Measurements from ENCODE around the gene TSBP1. TPM values are rescaled to one million over a fixed set of nuclear protein-coding genes. Genes with fewer than 3 reads are reported as not detected.
A peak's percentile ranks its signal among the peaks of the same experiment; 100 is the strongest.

TSBP1 gene, protein sequence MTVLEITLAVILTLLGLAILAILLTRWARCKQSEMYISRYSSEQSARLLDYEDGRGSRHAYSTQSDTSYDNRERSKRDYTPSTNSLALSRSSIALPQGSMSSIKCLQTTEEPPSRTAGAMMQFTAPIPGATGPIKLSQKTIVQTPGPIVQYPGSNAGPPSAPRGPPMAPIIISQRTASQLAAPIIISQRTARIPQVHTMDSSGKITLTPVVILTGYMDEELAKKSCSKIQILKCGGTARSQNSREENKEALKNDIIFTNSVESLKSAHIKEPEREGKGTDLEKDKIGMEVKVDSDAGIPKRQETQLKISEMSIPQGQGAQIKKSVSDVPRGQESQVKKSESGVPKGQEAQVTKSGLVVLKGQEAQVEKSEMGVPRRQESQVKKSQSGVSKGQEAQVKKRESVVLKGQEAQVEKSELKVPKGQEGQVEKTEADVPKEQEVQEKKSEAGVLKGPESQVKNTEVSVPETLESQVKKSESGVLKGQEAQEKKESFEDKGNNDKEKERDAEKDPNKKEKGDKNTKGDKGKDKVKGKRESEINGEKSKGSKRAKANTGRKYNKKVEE
- total RNA-seq (2022) (not detected in 2 replicates), Bru-seq, nascent RNA (not detected), BruChase-seq, experiment 1, labeled RNA remaining after a 6-hour chase (not detected), BruChase-seq, experiment 2, labeled RNA remaining after a 2-hour chase (not detected)
- long read RNA-seq: 0 reads

DNA sequence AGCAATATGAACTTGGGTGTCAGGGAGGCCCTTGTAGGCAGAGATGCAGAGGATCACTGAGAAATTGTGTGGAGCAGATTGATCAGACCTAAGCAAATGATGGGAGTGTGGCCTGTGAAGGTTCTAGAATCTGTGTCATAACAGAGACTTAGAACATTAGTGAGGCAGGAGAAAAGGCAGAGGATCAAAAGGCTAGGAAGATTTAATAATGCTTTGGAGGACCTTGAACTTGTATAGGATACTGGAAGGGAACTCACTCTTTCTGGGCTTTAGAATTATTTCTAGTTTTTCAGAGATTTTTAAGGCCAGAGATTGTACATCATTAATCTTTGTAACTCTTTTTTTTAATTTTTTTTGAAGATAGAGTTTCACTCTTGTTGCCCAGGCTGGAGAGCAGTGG lies at the start of gene TSBP1:
TSBP1 (minus strand) TSS at position 101 of the 400 bp plus-strand sequence. CDS start 197 bp downstream, outside the sequence.
- Mint-ChIP-seq H3K4me3 (ENCODE audit: unreplicated experiment) (no peak within 1 kb of the TSS), H3K27me3 (ENCODE audit: insufficient read depth, unreplicated experiment) (peaks cover 73% of the 10 kb centered on the region), H3K36me3 (ENCODE audit: insufficient read depth, unreplicated experiment) (no peaks in the 10 kb centered on the region), H3K4me1 (ENCODE audit: insufficient read depth, unreplicated experiment) (peaks cover 6% of the 10 kb centered on the region), H3K9me3 (ENCODE audit: unreplicated experiment) (no peaks in the 10 kb centered on the region), H3K27ac (ENCODE audit: low read depth, unreplicated experiment) (no peak within 1 kb of the TSS)
- no TSS peak for BruUV-seq (replicated peaks)
- POLR2A ChIA-PET: no interaction called here
- TF ChIP-seq, protein P1, sequence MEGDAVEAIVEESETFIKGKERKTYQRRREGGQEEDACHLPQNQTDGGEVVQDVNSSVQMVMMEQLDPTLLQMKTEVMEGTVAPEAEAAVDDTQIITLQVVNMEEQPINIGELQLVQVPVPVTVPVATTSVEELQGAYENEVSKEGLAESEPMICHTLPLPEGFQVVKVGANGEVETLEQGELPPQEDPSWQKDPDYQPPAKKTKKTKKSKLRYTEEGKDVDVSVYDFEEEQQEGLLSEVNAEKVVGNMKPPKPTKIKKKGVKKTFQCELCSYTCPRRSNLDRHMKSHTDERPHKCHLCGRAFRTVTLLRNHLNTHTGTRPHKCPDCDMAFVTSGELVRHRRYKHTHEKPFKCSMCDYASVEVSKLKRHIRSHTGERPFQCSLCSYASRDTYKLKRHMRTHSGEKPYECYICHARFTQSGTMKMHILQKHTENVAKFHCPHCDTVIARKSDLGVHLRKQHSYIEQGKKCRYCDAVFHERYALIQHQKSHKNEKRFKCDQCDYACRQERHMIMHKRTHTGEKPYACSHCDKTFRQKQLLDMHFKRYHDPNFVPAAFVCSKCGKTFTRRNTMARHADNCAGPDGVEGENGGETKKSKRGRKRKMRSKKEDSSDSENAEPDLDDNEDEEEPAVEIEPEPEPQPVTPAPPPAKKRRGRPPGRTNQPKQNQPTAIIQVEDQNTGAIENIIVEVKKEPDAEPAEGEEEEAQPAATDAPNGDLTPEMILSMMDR (IDR thresholded peaks at IDR 0.05; ENCODE audit: unreplicated experiment): no peak
- intact Hi-C loops (cut with micrococcal nuclease): no loop called here
- DNase-seq (ENCODE audit: unreplicated experiment): no peak
- CTCF ChIA-PET: no interaction called here

DNA sequence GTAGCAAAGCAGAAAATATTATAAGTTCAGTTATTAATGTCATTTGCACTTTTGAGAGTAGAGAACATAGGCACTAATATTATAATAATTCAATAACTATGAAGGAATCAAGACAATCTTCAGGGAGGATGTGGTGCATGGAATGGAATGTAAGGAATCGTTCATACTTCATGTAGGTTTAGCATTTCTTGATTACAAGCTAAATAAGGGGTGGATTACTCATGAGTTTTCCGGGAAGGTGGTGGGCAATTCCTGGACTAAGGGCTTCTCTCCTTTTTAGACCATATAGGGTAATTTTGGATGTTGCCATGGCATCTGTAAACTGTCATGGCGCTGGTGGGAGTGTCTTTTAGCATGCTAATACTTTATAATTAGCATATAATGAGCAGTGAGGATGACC lies 44.3 kb upstream of the TSBP1 start:
- TF ChIP-seq, protein P1 (IDR thresholded peaks at IDR 0.05; ENCODE audit: unreplicated experiment): no peak
- Mint-ChIP-seq H3K9me3 (ENCODE audit: unreplicated experiment) (no peaks in the 10 kb centered on the region), H3K27ac (ENCODE audit: low read depth, unreplicated experiment) (no peak overlapping the region), H3K27me3 (ENCODE audit: insufficient read depth, unreplicated experiment) (peaks cover 87% of the 10 kb centered on the region), H3K36me3 (ENCODE audit: insufficient read depth, unreplicated experiment) (no peaks in the 10 kb centered on the region), H3K4me1 (ENCODE audit: insufficient read depth, unreplicated experiment) (no peaks in the 10 kb centered on the region), H3K4me3 (ENCODE audit: unreplicated experiment) (no peak overlapping the region)
- ChIA-PET POLR2A (no interaction called here), CTCF (interaction anchor here (0.9 to 4.2 kb wide), 4 partner anchors 9 to 452 kb away, joined by 4 to 50 read pairs (median 4); no protein-coding TSS in a partner anchor)
- BruUV-seq (replicated peaks): no TSS peak
- intact Hi-C loops (cut with micrococcal nuclease): no loop called here
- DNase-seq (ENCODE audit: unreplicated experiment): no peak

DNA sequence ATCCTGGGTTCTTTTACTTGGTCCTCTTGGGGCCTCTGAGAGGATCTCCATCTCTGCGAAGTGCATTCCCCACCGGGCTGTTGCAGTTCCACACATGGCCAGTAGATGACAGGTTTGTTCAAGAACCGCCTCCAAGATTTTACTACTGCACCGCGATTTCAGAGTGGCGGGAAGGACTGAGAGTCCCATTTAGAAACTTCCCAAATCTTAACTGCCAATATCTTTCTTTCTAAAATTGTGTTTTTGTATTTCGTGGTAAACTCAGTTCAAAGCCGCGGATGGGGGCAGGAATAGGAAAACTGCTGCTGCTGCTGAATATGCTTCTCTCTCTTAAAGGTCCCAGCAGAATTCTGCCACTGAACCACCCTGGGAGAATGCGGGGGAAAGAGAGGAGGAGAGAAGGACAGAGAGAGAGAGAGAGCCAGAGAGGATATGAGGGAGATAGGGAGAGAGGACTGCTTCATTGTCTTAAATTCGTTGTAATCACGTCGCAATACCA lies 43.9 kb upstream of the TSBP1 start:
- peak; percentile 69 for DNase-seq (ENCODE audit: unreplicated experiment)
- intact Hi-C loops (cut with micrococcal nuclease): no loop called here
- CTCF ChIA-PET: interaction anchor here (0.9 to 4.2 kb wide), 8 partner anchors 9 to 453 kb away, joined by 3 to 50 read pairs (median 5); no protein-coding TSS in a partner anchor
- POLR2A ChIA-PET: no interaction called here
- Mint-ChIP-seq H3K4me3 (ENCODE audit: unreplicated experiment) (no peak overlapping the region), H3K4me1 (ENCODE audit: insufficient read depth, unreplicated experiment) (no peaks in the 10 kb centered on the region), H3K9me3 (ENCODE audit: unreplicated experiment) (no peaks in the 10 kb centered on the region), H3K27ac (ENCODE audit: low read depth, unreplicated experiment) (no peak overlapping the region), H3K36me3 (ENCODE audit: insufficient read depth, unreplicated experiment) (no peaks in the 10 kb centered on the region), H3K27me3 (ENCODE audit: insufficient read depth, unreplicated experiment) (peaks cover 87% of the 10 kb centered on the region)
- BruUV-seq (replicated peaks): no TSS peak
- TF ChIP-seq, protein P1 (IDR thresholded peaks at IDR 0.05; ENCODE audit: unreplicated experiment): peak; percentile 98

Data from MCF 10A (cell line).